HepG2 (cell line): ENCODE results near the gene PDPR.
"Not testable (repeated sequence)": the region's sequence is repeated elsewhere in the genome, so short reads cannot be mapped to it uniquely, and the experiment has no call there.

ENCODE experiments used
- CEBPB ChIP-seq: IDR thresholded peaks from 2 replicates; pipeline ENCODE4 v1.6.1; 2011; ENCODE audit warnings: low read depth, low read length, improper control_type of control experiment, borderline replicate concordance
- MXD3 ChIP-seq: IDR thresholded peaks from 2 replicates; pipeline ENCODE4 v1.6.1; 2016; ENCODE audit warnings: mild to moderate bottlenecking, missing biosample characterization, missing genetic modification reagents
- SNAPC4 ChIP-seq: sonication (generic); formaldehyde crosslinking; IDR thresholded peaks from 2 replicates; pipeline ENCODE4 v1.4.0; 2020; ENCODE audit warnings: mild to moderate bottlenecking, missing genetic modification reagents

DNA sequence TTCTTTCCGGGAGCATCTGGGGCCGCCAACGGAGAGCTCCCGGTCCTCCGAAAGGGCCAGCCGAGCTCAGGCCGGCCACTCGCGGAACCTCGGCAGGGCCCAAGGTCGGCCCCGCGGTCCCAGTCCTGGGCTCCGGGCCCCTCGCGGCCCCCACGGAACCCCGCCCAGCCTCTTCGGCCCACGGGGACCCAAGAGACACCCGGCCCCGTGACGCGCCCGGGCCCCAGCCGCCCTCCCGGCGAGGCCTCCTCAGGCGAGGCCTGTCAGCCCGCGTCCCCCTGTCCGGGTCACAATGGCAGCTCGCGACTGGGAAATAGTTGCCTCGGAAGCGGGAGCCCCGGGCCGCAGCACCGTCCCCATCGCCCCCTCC lies 48.8 kb upstream of the PDPR start:
- TF ChIP-seq CEBPB; SNAPC4 (CRISPR knock-in tag); MXD3 (CRISPR knock-in tag): not testable (repeated sequence)
